ENCODE measurements around the gene ZSCAN21.
"Not testable (repeated sequence)": the region's sequence is repeated elsewhere in the genome, so short reads cannot be mapped to it uniquely, and the experiment has no call there.

The ZSCAN21 gene

DNA sequence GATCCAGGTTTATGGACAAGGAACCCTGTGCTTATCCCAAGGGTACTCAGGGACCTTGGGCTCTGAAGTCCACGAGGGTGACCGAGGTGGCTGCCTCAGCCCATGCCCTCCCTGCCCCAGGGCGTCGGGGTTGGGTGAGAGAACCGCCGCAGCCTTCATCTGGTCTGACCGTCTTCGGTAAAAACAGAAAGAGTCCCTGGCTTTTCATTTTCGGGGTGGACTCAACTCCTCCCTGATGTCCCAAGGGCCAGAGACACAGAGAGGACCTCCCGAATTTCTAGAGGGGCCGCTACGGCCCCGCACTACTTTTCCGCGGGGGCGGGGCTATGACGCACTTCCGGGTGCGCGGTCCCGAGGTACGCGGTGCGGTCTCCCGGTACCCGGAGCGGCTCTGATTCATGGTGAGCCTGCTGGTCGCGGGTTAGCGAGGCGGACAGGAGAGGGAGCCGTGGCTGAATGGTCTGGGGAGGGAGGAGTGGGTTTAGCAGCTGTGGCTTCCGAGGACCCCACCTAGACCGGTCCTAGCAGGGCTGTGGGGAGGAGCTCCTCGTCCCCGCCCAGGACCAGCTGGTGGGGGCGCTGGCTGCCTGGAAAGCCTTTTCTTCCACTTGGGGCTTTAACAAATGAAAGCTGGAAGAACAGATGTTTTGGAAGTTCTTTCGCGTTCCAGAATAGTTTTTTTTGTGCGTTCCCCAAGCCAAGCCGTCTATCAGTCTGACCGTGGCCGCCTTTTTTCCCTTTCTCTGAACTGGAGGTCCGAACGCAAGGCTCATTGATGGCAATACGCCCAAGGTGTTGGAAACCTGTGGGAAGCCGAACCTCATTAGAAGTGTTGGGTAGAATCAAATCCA, at the start of gene ZSCAN21:
TSS of gene ZSCAN21 (plus strand) at position 334 of the 851 bp plus-strand sequence. CDS start 7,233 bp downstream, outside the sequence.
- TF ChIP-seq, protein P1, sequence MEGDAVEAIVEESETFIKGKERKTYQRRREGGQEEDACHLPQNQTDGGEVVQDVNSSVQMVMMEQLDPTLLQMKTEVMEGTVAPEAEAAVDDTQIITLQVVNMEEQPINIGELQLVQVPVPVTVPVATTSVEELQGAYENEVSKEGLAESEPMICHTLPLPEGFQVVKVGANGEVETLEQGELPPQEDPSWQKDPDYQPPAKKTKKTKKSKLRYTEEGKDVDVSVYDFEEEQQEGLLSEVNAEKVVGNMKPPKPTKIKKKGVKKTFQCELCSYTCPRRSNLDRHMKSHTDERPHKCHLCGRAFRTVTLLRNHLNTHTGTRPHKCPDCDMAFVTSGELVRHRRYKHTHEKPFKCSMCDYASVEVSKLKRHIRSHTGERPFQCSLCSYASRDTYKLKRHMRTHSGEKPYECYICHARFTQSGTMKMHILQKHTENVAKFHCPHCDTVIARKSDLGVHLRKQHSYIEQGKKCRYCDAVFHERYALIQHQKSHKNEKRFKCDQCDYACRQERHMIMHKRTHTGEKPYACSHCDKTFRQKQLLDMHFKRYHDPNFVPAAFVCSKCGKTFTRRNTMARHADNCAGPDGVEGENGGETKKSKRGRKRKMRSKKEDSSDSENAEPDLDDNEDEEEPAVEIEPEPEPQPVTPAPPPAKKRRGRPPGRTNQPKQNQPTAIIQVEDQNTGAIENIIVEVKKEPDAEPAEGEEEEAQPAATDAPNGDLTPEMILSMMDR (IDR thresholded peaks at IDR 0.05; ENCODE audit: borderline replicate concordance, insufficient read depth, low read depth, low read length) = no peak
- peak within 1 kb of the TSS; percentile 94 for H3K4me3 ChIP-seq (ENCODE audit: low read depth, low read length)

DNA sequence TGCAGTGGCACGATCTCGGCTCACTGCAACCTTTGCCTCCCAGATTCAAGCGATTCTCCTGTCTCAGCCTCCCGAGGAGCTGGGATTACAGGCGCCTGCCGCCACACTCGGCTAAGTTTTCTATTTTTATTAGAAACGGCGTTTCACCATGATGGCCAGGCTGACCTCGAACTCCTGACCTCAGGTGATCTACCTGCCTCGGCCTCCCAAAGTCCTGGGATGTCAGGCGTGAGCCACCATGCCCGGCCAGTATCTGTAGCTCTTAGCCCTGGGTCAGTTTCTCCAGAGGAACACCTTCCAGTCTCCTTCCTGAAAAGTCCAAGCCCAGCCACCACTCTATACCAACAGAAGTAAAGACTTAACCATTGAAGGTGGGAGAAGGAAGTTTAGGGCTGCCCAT, 49.3 kb upstream of the ZSCAN21 start:
- no peak overlapping the region for H3K4me3 ChIP-seq (ENCODE audit: low read depth, low read length)
- TF ChIP-seq, protein P1 (IDR thresholded peaks at IDR 0.05; ENCODE audit: borderline replicate concordance, insufficient read depth, low read depth, low read length) = no peak

DNA sequence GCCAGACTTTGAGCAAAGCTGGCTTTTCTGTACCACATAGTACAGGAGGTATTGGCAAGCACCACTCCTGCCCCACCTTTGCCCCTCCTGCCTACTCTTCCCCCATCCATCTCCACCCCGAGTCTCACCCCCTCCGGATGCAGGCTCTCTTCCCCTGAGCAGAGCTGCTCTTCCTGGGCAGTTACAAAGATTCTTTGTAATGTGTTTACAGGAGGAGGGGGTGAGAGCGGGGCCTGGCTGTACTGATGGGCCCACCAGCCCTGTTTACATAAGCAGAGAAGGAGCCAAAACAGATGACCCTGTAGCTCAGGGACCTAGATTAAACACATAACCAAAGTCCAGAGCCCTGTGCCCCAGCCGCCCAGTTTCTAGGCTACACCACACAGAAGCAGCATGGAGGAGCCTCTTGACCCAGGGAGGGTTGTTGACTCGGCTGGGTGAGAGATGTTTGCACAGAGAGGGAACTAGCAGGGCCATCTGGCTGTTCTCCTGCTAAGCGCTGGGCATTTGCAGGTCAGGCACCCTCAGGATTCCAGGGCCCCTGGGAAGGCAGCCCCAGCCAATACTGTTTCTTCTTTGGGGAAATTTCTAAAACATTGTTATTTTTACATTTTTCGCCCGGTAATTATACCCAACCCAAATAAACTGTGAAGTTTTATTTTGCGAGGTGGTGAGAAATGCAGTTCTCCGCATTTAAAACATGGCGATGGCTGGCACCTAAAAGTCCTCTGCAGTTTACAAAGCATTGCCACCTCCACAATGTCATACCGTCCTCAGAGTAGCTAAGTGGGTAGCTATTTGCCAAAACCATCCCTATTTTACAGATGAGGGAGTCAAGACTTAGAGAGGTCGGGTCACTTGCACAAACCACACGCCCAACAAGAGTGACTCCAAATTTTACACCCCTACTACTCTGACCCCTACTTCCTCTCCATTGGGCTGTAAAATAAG, 45.6 kb upstream of the ZSCAN21 start:
- TF ChIP-seq, protein P1 (IDR thresholded peaks at IDR 0.05; ENCODE audit: borderline replicate concordance, insufficient read depth, low read depth, low read length) = no peak

DNA sequence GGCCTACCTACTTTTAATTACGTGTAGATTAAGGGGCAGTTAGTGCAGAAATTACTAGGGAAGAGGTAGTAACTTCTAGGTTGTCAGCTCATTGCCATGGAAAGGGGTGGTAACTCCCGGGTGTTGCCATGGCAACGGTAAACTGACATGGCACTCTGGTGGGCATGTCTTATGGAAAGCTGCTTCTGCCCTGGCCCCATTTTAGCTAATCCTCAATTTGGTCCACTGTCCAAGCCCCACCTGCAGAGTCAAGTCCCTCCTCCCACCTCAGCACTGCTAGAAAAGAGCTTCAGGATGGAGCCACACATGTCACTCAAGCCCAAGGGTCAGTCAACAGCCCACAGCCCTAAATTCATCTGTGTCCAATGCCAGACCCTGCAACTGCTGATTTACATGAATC, 41.7 kb upstream of the ZSCAN21 start:
- TF ChIP-seq, protein P1 (IDR thresholded peaks at IDR 0.05; ENCODE audit: borderline replicate concordance, insufficient read depth, low read depth, low read length) = no peak
- H3K4me3 ChIP-seq (ENCODE audit: low read depth, low read length) = no peak overlapping the region

More for the DNA sequence above, 45.6 kb upstream of the ZSCAN21 start:
- H3K4me3 ChIP-seq (ENCODE audit: low read depth, low read length) = no peak overlapping the region

DNA sequence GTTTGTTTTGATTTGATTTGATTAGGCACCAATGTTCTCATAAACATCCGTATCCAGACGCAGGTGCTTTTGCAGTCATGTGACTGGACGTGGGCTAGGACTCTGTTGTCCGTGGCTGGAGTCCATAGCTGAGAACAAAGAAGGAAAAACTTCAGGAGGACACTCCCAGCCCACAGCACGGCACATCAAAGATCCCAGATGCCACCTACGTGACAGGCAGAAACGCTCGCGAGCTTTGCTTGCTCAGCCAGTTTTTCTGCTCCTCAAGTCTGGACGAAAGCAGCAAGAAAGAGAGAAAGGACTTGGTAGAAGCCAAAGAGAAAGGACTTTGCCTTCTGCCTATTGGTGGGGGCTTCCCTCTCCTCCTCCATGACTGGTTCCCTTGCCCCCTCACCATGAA, 41.0 kb upstream of the ZSCAN21 start:
- H3K4me3 ChIP-seq (ENCODE audit: low read depth, low read length) = no peak overlapping the region
- TF ChIP-seq, protein P1 (IDR thresholded peaks at IDR 0.05; ENCODE audit: borderline replicate concordance, insufficient read depth, low read depth, low read length) = no peak

DNA sequence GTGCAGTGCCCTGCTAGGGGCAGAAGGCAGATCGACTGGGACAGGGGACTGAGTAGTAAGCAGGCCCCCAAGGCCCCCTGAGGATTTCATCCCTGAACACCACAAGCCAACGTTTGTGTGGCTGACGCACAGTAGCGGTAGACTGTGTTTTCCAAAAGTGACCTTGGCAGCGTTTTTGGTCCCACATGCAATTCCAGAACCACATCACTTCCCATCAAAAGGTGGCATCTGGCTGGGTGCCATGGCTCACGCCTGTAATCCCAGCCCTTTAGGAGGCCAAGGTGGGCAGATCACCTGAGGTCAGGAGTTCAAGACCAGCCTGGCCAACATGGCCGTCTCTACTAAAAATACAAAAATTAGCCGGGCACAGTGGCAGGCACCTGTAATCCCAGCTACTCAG, 39.6 kb upstream of the ZSCAN21 start:
- not testable (repeated sequence) for H3K4me3 ChIP-seq (ENCODE audit: low read depth, low read length)

DNA sequence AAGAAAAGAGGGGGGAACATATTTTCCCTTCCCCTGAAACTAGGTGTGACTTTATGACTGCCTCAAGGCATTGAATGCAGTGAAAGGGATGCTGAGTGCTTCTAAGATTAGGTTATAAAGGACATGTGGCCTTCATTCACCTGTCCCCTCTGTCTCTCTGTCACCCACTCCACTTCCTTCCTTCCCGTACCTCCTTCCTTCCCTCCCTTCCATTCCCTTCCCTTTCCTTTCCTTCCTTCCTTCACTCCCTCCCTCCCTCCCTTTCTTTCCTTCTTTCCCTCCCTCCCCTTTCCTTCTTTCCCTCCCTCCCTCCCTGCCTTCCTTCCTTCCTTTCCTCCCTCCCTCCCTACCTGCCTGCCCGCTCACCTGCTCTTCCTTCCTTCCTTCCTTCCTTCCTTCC, 38.7 kb upstream of the ZSCAN21 start:
- TF ChIP-seq, protein P1 (IDR thresholded peaks at IDR 0.05; ENCODE audit: borderline replicate concordance, insufficient read depth, low read depth, low read length) = no peak
- H3K4me3 ChIP-seq (ENCODE audit: low read depth, low read length) = no peak overlapping the region
